A673 (cell line): ENCODE data around the gene GNAZ.

ENCODE experiments used
- EZH2 ChIP-seq: fragments of 200-600 bp; sonication (generic); IDR thresholded peaks from 2 replicates; pipeline ENCODE4 v1.6.1; 2017; ENCODE audit warnings: borderline replicate concordance, low read depth, mild to moderate bottlenecking, mixed read lengths, antibody characterized with exemption, low read length; ENCODE audit not compliant: poor library complexity, severe bottlenecking
- TF ChIP-seq, protein P1 (sequence below): fragments of 300-800, 200-600 bp; sonication (generic); conservative IDR thresholded peaks from 2 replicates; pipeline ENCODE4 v1.5.1; 2017; ENCODE audit warnings: low read depth, mild to moderate bottlenecking, antibody characterized with exemption, low read length, moderate library complexity, mixed read lengths

DNA sequence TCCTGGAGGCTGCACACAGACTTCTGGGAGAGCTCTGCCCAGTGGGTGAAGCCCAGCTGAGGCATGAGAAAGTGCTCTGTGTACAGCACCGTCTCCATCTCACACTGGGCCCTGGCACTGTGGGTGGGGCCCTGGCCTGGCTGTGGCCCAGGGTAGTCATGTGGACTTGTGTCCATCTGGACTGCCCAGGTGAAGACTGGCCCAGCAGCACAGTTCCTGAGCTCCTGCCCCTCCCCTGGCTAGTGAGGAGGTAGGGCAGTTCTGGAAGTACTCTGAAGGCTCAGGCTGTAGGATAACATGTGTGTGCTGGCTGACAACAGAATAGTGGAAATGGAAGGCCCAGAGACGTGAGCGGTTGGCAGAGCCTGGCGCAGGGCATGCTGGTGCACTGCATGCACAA lies 36.0 kb downstream of the GNAZ start:
- no peak for TF ChIP-seq EZH2
- TF ChIP-seq, protein P1, sequence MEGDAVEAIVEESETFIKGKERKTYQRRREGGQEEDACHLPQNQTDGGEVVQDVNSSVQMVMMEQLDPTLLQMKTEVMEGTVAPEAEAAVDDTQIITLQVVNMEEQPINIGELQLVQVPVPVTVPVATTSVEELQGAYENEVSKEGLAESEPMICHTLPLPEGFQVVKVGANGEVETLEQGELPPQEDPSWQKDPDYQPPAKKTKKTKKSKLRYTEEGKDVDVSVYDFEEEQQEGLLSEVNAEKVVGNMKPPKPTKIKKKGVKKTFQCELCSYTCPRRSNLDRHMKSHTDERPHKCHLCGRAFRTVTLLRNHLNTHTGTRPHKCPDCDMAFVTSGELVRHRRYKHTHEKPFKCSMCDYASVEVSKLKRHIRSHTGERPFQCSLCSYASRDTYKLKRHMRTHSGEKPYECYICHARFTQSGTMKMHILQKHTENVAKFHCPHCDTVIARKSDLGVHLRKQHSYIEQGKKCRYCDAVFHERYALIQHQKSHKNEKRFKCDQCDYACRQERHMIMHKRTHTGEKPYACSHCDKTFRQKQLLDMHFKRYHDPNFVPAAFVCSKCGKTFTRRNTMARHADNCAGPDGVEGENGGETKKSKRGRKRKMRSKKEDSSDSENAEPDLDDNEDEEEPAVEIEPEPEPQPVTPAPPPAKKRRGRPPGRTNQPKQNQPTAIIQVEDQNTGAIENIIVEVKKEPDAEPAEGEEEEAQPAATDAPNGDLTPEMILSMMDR, result no peak
